T-helper 2 cell treated with Interferon-gamma antibody and Interleukin-4, amounts not matched to agents 5 μg/mL and 100 μg/mL, for 36 hours (primary cell): ENCODE results near the gene SLC27A3.
"Not testable (repeated sequence)": the region's sequence is repeated elsewhere in the genome, so short reads cannot be mapped to it uniquely, and the experiment has no call there.

ENCODE experiments used
- DNase-seq: peaks from one replicate; pipeline ENCODE4 v3.0.0; 2021; ENCODE audit warnings: low spot score
- H3K27ac Mint-ChIP-seq: one replicate; pipeline ENCODE4 v1.8.0; 2021; ENCODE audit warnings: mild to moderate bottlenecking, mixed read lengths
- H3K27me3 Mint-ChIP-seq: one replicate; pipeline ENCODE4 v1.8.0; 2021; ENCODE audit warnings: low read depth, mixed read lengths
- H3K36me3 Mint-ChIP-seq: one replicate; pipeline ENCODE4 v1.8.0; 2021; ENCODE audit warnings: low read depth, mixed read lengths
- H3K4me1 Mint-ChIP-seq: one replicate; pipeline ENCODE4 v1.8.0; 2021; ENCODE audit warnings: low read depth, mixed read lengths
- H3K4me3 Mint-ChIP-seq: one replicate; pipeline ENCODE4 v1.8.0; 2022; ENCODE audit warnings: mild to moderate bottlenecking, moderate library complexity, mixed read lengths
- H3K9me3 Mint-ChIP-seq: one replicate; pipeline ENCODE4 v1.8.0; 2021; ENCODE audit warnings: mixed read lengths

The SLC27A3 gene

GRCh38 chr1:153749408-153750005, 25.7 kb upstream of the SLC27A3 start:
- peak; percentile 68 for DNase-seq
- Mint-ChIP-seq H3K4me3 (no peak overlapping the region), H3K9me3 (no peaks in the 10 kb centered on the region), H3K27ac (no peak overlapping the region), H3K27me3 (no peaks in the 10 kb centered on the region), H3K36me3 (peaks cover 49% of the 10 kb centered on the region), H3K4me1 (peaks cover 6% of the 10 kb centered on the region)

DNA sequence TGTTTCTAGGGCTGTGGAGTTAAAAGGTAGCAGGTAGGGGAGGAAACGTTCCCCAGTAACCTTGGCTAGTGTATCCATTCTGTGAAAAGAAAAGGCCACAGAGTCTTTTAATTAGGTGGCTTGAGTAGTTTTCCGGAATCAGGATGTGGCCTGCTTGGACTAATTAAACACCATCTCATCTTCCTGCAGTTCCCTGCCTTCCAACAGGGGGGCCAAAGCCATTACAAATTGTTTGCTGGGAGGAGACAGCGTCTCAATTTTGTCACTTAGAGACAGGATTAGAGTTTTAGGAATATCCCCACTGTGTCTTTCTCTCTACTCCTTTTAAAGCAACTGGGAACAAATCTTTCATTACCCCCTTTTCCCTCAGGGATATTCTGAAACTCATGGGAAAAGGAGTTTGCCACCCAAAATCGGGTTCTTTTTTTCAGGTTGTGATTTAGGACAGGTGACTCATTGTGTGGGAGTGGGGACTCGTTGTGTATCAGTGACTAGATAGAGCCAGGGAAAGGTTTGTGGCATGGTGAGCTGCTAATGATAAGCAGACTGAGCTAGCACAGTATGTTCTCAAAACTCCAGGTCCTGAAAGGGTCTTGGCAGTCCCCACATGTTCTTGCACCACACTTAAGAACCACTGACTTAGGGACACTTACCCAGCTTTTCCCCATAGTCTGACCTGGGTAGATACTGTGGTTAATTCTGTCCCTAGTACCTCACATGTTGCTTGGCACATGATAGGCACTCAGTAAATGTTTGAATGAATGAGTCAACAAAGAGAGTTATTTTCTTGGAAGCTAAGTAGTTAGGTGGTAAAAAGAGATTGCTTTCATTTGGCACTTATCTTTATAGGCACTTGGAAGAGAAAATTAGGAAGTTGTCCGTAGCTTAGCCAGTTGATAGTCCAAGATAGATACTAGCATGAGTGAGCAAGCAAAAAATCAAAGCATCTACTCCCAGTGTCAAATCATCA, 24.9 kb upstream of the SLC27A3 start:
- peaks cover 6% of the 10 kb centered on the region for H3K4me1 Mint-ChIP-seq
- no peak overlapping the region for H3K27ac Mint-ChIP-seq
- no peak overlapping the region for H3K4me3 Mint-ChIP-seq
- no peaks in the 10 kb centered on the region for H3K27me3 Mint-ChIP-seq
- H3K9me3 Mint-ChIP-seq, result no peaks in the 10 kb centered on the region
- no peak for DNase-seq
- peaks cover 55% of the 10 kb centered on the region for H3K36me3 Mint-ChIP-seq

GRCh38 chr1:153752072-153752471, 23.1 kb upstream of the SLC27A3 start:
- Mint-ChIP-seq H3K4me3 (no peak overlapping the region), H3K4me1 (peaks cover 6% of the 10 kb centered on the region), H3K36me3 (peaks cover 56% of the 10 kb centered on the region), H3K27me3 (no peaks in the 10 kb centered on the region), H3K27ac (no peak overlapping the region), H3K9me3 (no peaks in the 10 kb centered on the region)
- DNase-seq, result no peak

GRCh38 chr1:153752571-153753195, 22.5 kb upstream of the SLC27A3 start:
- Mint-ChIP-seq H3K27me3 (no peaks in the 10 kb centered on the region), H3K36me3 (peaks cover 56% of the 10 kb centered on the region), H3K9me3 (no peaks in the 10 kb centered on the region), H3K4me1 (peaks cover 6% of the 10 kb centered on the region), H3K27ac (no peak overlapping the region), H3K4me3 (no peak overlapping the region)
- no peak for DNase-seq

DNA sequence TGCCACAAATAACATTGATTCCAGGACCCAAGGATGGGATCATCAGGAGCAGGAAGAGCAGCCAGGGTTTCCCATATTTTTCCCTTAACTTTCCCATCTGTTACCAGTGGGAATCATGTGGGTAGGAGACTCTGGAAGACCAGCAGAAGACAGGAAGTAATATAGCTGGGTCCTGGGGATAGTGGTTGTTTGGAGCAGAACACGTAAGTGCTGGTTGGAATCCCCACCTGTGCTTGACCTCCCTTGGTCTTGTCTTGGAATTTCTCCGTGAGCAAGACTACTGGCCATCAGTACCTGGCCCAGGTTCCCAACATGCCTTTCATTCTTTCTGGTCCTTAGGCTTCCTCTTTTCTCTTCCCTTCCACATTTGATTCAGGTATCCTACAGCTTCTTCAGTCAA, 20.9 kb upstream of the SLC27A3 start:
- peaks cover 50% of the 10 kb centered on the region for H3K36me3 Mint-ChIP-seq
- no peaks in the 10 kb centered on the region for H3K9me3 Mint-ChIP-seq
- no peak for DNase-seq
- no peaks in the 10 kb centered on the region for H3K27me3 Mint-ChIP-seq
- no peak overlapping the region for H3K4me3 Mint-ChIP-seq
- peaks cover 4% of the 10 kb centered on the region for H3K4me1 Mint-ChIP-seq
- H3K27ac Mint-ChIP-seq, result no peak overlapping the region

- H3K9me3 Mint-ChIP-seq, result no peaks in the 10 kb centered on the region
- no peak overlapping the region for H3K27ac Mint-ChIP-seq
- DNase-seq, result no peak
- no peak overlapping the region for H3K4me3 Mint-ChIP-seq
- no peaks in the 10 kb centered on the region for H3K27me3 Mint-ChIP-seq
- peaks cover 45% of the 10 kb centered on the region for H3K36me3 Mint-ChIP-seq
- H3K4me1 Mint-ChIP-seq, result no peaks in the 10 kb centered on the region
Measured at GRCh38 chr1:153760440-153760839, 14.8 kb upstream of the SLC27A3 start.

GRCh38 chr1:153763365-153764225, 11.6 kb upstream of the SLC27A3 start:
- H3K9me3 Mint-ChIP-seq, result no peaks in the 10 kb centered on the region
- no peak for DNase-seq
- H3K4me1 Mint-ChIP-seq, result no peaks in the 10 kb centered on the region
- no peaks in the 10 kb centered on the region for H3K27me3 Mint-ChIP-seq
- no peak overlapping the region for H3K27ac Mint-ChIP-seq
- H3K4me3 Mint-ChIP-seq, result no peak overlapping the region
- peaks cover 50% of the 10 kb centered on the region for H3K36me3 Mint-ChIP-seq

GRCh38 chr1:153764310-153764709, 10.9 kb upstream of the SLC27A3 start:
- Mint-ChIP-seq H3K27me3 (no peaks in the 10 kb centered on the region), H3K36me3 (peaks cover 51% of the 10 kb centered on the region), H3K4me1 (no peaks in the 10 kb centered on the region), H3K9me3 (no peaks in the 10 kb centered on the region), H3K4me3 (no peak overlapping the region), H3K27ac (no peak overlapping the region)
- no peak for DNase-seq

GRCh38 chr1:153766663-153767062, 8.5 kb upstream of the SLC27A3 start:
- H3K36me3 Mint-ChIP-seq, result peaks cover 46% of the 10 kb centered on the region
- H3K4me3 Mint-ChIP-seq, DNase-seq, H3K9me3 Mint-ChIP-seq, H3K4me1 Mint-ChIP-seq, H3K27me3 Mint-ChIP-seq, H3K27ac Mint-ChIP-seq: not testable (repeated sequence)

GRCh38 chr1:153767519-153767918, 7.7 kb upstream of the SLC27A3 start:
- Mint-ChIP-seq H3K4me3 (no peak overlapping the region), H3K27ac (no peak overlapping the region), H3K9me3 (no peaks in the 10 kb centered on the region), H3K4me1 (no peaks in the 10 kb centered on the region), H3K27me3 (no peaks in the 10 kb centered on the region), H3K36me3 (peaks cover 43% of the 10 kb centered on the region)
- DNase-seq, result no peak

DNA sequence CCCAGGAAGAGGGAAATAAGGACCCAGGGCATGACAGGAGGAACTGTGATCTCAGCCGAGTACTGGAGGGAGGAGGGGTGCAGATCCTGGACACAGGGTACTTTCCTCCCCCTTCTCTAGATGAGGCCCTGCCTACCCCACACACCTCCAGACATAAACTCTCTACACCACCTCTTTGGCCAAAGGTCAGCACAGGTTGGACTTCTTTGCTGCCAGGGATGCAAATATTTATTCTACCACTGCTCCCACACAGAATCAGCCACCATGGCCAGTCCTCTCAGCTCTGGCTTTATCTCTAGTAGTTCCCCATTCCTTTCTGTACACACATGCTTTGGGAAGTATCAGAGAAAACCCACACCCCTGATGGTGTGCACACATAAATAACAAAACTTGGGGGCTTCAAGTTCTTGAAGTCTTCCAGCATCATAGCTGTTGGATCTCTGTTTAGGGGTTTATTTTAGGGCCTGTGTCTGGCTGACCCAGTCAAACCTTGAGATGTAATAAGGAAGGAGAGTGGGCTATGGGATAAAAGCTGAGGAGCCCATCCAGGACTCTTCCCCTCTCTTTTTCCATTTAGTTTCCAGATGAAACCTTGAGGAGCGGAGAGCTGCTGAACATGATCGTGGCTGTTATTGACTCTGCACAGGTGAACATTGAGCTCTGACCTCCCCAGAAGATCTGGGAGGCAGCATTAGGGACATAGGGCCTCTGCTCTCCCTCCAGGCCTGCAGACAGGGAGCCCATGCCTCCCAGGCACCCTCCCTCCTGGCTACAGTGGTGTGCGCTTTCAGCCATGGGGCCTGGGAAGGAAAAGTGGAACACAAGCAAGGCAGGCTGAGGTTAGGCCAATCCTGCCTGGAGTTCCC, 6.7 kb upstream of the SLC27A3 start:
- Mint-ChIP-seq H3K4me3 (no peak overlapping the region), H3K27me3 (no peaks in the 10 kb centered on the region), H3K36me3 (peaks cover 45% of the 10 kb centered on the region), H3K4me1 (no peaks in the 10 kb centered on the region), H3K9me3 (no peaks in the 10 kb centered on the region), H3K27ac (no peak overlapping the region)
- no peak for DNase-seq

GRCh38 chr1:153769221-153769620, 6.0 kb upstream of the SLC27A3 start:
- H3K27me3 Mint-ChIP-seq, result no peaks in the 10 kb centered on the region
- no peaks in the 10 kb centered on the region for H3K9me3 Mint-ChIP-seq
- H3K27ac Mint-ChIP-seq, result no peak overlapping the region
- H3K4me3 Mint-ChIP-seq, result no peak overlapping the region
- DNase-seq, result no peak
- H3K36me3 Mint-ChIP-seq, result peaks cover 48% of the 10 kb centered on the region
- peaks cover 2% of the 10 kb centered on the region for H3K4me1 Mint-ChIP-seq

DNA sequence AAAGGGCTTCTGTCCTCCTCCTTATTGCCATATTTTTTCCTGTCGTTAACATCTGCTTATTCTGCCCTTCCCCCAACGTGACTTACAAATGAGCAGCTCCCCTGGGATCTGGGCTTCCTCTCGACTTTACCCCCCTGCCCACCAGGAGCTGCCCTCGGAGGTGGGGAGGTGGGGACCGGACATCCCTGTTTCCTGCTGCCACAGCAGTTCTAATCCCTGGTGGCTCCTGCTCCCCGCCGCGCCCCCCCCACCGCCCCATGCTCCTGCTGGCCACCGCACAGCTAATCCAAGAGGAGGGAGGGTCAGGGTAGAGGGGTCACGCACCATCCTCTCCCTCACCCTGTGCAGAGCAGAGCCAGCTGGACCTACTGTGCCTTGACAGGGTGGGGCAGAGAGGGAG, 4.4 kb upstream of the SLC27A3 start:
- no peaks in the 10 kb centered on the region for H3K27me3 Mint-ChIP-seq
- no peaks in the 10 kb centered on the region for H3K9me3 Mint-ChIP-seq
- no peak overlapping the region for H3K4me3 Mint-ChIP-seq
- no peak for DNase-seq
- H3K4me1 Mint-ChIP-seq, result peaks cover 8% of the 10 kb centered on the region
- H3K27ac Mint-ChIP-seq, result no peak overlapping the region
- H3K36me3 Mint-ChIP-seq, result peaks cover 42% of the 10 kb centered on the region
